GM12878 (cell line): ENCODE measurements around the gene ARHGAP15. TPM values are rescaled to one million over a fixed set of nuclear protein-coding genes. Genes with fewer than 3 reads are reported as not detected.

Experiments
- ATF7 ChIP-seq: fragments of 450-650 bp; IDR thresholded peaks from 2 replicates; pipeline ENCODE4 v1.6.1; 2016; ENCODE audit warnings: low read depth, mild to moderate bottlenecking
- CREB1 ChIP-seq: IDR thresholded peaks from 2 replicates; pipeline ENCODE4 v1.6.1; 2012; ENCODE audit warnings: low read depth, mild to moderate bottlenecking, inconsistent platforms
- FOXK2 ChIP-seq: fragments of 450-650 bp; IDR thresholded peaks from 2 replicates; pipeline ENCODE4 v1.6.1; 2017; ENCODE audit warnings: mild to moderate bottlenecking, moderate library complexity
- GATAD2B ChIP-seq: fragments of 450-650 bp; conservative IDR thresholded peaks from 2 replicates; pipeline ENCODE4 v1.6.1; 2017; ENCODE audit warnings: low read depth, mild to moderate bottlenecking, moderate library complexity
- HDGF ChIP-seq: fragments of 450-650 bp; IDR thresholded peaks from 2 replicates; pipeline ENCODE4 v1.6.1; 2016; ENCODE audit warnings: antibody characterized with exemption
- JUND ChIP-seq: IDR thresholded peaks from 2 replicates; pipeline ENCODE4 v1.6.1; 2012; ENCODE audit warnings: low read depth, mild to moderate bottlenecking, low read length, improper control_type of control experiment, moderate library complexity
- KDM1A ChIP-seq: fragments of 200-600 bp; sonication (generic); IDR thresholded peaks from 2 replicates; pipeline ENCODE4 v1.6.1; 2016; ENCODE audit warnings: borderline replicate concordance
- KLF5 ChIP-seq: fragments of 450-650 bp; IDR thresholded peaks from 2 replicates; pipeline ENCODE4 v1.6.1; 2014; ENCODE audit warnings: mild to moderate bottlenecking; ENCODE audit not compliant: partially characterized antibody
- MYB ChIP-seq: fragments of 150-350 bp; IDR thresholded peaks from 2 replicates; pipeline ENCODE4 v1.6.1; 2014; ENCODE audit warnings: mild to moderate bottlenecking, low read depth, low read length, borderline replicate concordance
- PAX8 ChIP-seq: fragments of 450-650 bp; IDR thresholded peaks from 2 replicates; pipeline ENCODE4 v1.6.1; 2017; ENCODE audit warnings: mild to moderate bottlenecking, moderate library complexity
- PML ChIP-seq: IDR thresholded peaks from 2 replicates; pipeline ENCODE4 v1.6.1; 2012; ENCODE audit warnings: low read length, inconsistent platforms
- RB1 ChIP-seq: fragments of 450-650 bp; formaldehyde crosslinking; IDR thresholded peaks from 2 replicates; pipeline ENCODE4 v1.6.1; 2017; ENCODE audit warnings: mild to moderate bottlenecking, borderline replicate concordance
- RUNX3 ChIP-seq: IDR thresholded peaks from 2 replicates; pipeline ENCODE4 v1.6.1; 2012; ENCODE audit warnings: low read length, inconsistent platforms
- SREBF2 ChIP-seq: IDR thresholded peaks from 2 replicates; pipeline ENCODE4 v1.6.1; 2012; ENCODE audit warnings: mild to moderate bottlenecking, low read length
- SRF ChIP-seq, 2 experiments: IDR thresholded peaks; 2 replicates each; pipeline ENCODE4 v1.6.1; 2011; ENCODE audit warnings: low read depth in 2 of 2, low read length in 2 of 2, mild to moderate bottlenecking in 1 of 2, moderate library complexity in 1 of 2
- ZNF274 ChIP-seq: IDR thresholded peaks from one replicate; pipeline ENCODE4 v1.8.0; 2011; ENCODE audit not compliant: insufficient read length, insufficient read depth
- ZSCAN29 ChIP-seq: fragments of 450-650 bp; IDR thresholded peaks from 2 replicates; pipeline ENCODE4 v1.6.1; 2017; ENCODE audit warnings: mild to moderate bottlenecking, moderate library complexity
- polyA plus RNA-seq, 11 experiments: library from polyadenylated mRNA; depleted of rRNA in 4 of 11; unstranded in 6 of 11; stranded (reverse) in 5 of 11; fragments of >200 nt; fragmentation: Nextera tagmentation in 4 of 11; fragmentation: Illumina TruSeq in 1 of 11; extraction: Ambion mirVana in 4 of 11; extraction: Trizol in 1 of 11; gene quantifications; 1 replicate in 1 of 11; 2 replicates in 10 of 11; pipeline versions ENCODE4 v1.2.1 to v1.2.3, GENCODE V29; 2011 to 2016; ENCODE audit warnings: inconsistent platforms in 2 of 11, missing spikeins in 2 of 11, low read depth in 1 of 11
- total RNA-seq, 4 experiments: library from RNA; depleted of rRNA in 3 of 4; stranded (reverse); fragments of >200 nt in 3 of 4; fragmentation: Illumina TruSeq in 1 of 4; extraction: Trizol in 1 of 4; gene quantifications; 2 replicates each; pipeline versions ENCODE4 v1.2.1 to v1.2.3, GENCODE V29; 2013 to 2021
- TF ChIP-seq, protein P1 (sequence below): IDR thresholded peaks from 2 replicates; pipeline ENCODE4 v1.6.1; 2011; ENCODE audit warnings: borderline replicate concordance, low read depth, mild to moderate bottlenecking, moderate library complexity, mixed read lengths, low read length; ENCODE audit not compliant: insufficient read depth; ENCODE audit errors: extremely low read length
- TF ChIP-seq, protein P2 (sequence below): fragments of 450-650 bp; IDR thresholded peaks from 2 replicates; pipeline ENCODE4 v1.6.1; 2016; ENCODE audit warnings: mild to moderate bottlenecking, moderate library complexity, borderline replicate concordance
- TF ChIP-seq, protein P3 (sequence below): fragments of 450-650 bp; IDR thresholded peaks from 2 replicates; pipeline ENCODE4 v1.6.1; 2018; ENCODE audit warnings: mild to moderate bottlenecking, low read depth, moderate library complexity; ENCODE audit not compliant: partially characterized antibody
- TF ChIP-seq, protein P4 (sequence below): fragments of 450-650 bp; IDR thresholded peaks from 2 replicates; pipeline ENCODE4 v1.6.1; 2016; ENCODE audit warnings: mild to moderate bottlenecking
- TF ChIP-seq, protein P5 (sequence below): fragments of 150-350 bp; IDR thresholded peaks from 2 replicates; pipeline ENCODE4 v1.6.1; 2014; ENCODE audit warnings: mild to moderate bottlenecking, low read depth, low read length

Gene ARHGAP15
- total and polyA plus RNA-seq, 10 of the 15 experiments (the other 5 are each of a cell fraction or from before 2014, with no cell fraction given) = 38.0 to 92.6 (median 66.7) TPM

DNA sequence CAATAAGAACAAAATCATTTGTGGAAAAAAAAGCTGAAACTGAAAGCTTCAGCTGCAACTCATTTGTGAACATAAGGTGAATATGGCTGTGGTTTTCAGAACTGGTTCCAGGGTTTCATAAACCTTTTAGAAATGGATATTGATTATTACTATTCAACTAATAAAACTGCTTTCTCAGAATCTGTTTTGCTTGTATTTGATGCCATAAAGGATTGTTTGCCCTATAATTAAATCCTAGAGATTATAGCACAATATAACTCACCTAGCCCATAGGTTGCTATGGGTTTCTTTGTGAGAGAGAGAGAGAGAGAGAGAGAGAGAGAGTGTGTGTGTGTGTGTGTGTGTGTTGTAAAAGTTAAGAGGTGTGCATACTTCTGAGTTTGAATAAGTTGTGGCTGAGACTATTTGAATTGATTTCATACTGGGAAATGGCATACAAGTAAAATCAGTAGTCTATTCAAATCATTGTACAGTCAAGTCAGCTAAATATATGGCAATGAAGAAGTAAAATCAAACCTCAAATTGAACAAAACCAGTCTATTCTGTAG, 339.2 kb downstream of the ARHGAP15 start (continued):
- TF ChIP-seq, protein P1, sequence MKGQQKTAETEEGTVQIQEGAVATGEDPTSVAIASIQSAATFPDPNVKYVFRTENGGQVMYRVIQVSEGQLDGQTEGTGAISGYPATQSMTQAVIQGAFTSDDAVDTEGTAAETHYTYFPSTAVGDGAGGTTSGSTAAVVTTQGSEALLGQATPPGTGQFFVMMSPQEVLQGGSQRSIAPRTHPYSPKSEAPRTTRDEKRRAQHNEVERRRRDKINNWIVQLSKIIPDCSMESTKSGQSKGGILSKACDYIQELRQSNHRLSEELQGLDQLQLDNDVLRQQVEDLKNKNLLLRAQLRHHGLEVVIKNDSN = no peak
- TF ChIP-seq ATF7 = peak; percentile 48; the same call in 1 of the 2 replicates
- TF ChIP-seq KDM1A = no peak
- TF ChIP-seq, protein P2, sequence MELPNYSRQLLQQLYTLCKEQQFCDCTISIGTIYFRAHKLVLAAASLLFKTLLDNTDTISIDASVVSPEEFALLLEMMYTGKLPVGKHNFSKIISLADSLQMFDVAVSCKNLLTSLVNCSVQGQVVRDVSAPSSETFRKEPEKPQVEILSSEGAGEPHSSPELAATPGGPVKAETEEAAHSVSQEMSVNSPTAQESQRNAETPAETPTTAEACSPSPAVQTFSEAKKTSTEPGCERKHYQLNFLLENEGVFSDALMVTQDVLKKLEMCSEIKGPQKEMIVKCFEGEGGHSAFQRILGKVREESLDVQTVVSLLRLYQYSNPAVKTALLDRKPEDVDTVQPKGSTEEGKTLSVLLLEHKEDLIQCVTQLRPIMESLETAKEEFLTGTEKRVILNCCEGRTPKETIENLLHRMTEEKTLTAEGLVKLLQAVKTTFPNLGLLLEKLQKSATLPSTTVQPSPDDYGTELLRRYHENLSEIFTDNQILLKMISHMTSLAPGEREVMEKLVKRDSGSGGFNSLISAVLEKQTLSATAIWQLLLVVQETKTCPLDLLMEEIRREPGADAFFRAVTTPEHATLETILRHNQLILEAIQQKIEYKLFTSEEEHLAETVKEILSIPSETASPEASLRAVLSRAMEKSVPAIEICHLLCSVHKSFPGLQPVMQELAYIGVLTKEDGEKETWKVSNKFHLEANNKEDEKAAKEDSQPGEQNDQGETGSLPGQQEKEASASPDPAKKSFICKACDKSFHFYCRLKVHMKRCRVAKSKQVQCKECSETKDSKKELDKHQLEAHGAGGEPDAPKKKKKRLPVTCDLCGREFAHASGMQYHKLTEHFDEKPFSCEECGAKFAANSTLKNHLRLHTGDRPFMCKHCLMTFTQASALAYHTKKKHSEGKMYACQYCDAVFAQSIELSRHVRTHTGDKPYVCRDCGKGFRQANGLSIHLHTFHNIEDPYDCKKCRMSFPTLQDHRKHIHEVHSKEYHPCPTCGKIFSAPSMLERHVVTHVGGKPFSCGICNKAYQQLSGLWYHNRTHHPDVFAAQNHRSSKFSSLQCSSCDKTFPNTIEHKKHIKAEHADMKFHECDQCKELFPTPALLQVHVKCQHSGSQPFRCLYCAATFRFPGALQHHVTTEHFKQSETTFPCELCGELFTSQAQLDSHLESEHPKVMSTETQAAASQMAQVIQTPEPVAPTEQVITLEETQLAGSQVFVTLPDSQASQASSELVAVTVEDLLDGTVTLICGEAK = no peak
- TF ChIP-seq KLF5 = no peak
- TF ChIP-seq PML = no peak
- TF ChIP-seq ZNF274 = no peak
- no peak for TF ChIP-seq JUND
- TF ChIP-seq CREB1 = no peak
- TF ChIP-seq, protein P3, sequence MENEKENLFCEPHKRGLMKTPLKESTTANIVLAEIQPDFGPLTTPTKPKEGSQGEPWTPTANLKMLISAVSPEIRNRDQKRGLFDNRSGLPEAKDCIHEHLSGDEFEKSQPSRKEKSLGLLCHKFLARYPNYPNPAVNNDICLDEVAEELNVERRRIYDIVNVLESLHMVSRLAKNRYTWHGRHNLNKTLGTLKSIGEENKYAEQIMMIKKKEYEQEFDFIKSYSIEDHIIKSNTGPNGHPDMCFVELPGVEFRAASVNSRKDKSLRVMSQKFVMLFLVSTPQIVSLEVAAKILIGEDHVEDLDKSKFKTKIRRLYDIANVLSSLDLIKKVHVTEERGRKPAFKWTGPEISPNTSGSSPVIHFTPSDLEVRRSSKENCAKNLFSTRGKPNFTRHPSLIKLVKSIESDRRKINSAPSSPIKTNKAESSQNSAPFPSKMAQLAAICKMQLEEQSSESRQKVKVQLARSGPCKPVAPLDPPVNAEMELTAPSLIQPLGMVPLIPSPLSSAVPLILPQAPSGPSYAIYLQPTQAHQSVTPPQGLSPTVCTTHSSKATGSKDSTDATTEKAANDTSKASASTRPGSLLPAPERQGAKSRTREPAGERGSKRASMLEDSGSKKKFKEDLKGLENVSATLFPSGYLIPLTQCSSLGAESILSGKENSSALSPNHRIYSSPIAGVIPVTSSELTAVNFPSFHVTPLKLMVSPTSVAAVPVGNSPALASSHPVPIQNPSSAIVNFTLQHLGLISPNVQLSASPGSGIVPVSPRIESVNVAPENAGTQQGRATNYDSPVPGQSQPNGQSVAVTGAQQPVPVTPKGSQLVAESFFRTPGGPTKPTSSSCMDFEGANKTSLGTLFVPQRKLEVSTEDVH = no peak
- peak; percentile 92 for TF ChIP-seq RUNX3
- TF ChIP-seq GATAD2B = peak; percentile 57; the same call in 1 of the 2 replicates
- TF ChIP-seq, protein P4, sequence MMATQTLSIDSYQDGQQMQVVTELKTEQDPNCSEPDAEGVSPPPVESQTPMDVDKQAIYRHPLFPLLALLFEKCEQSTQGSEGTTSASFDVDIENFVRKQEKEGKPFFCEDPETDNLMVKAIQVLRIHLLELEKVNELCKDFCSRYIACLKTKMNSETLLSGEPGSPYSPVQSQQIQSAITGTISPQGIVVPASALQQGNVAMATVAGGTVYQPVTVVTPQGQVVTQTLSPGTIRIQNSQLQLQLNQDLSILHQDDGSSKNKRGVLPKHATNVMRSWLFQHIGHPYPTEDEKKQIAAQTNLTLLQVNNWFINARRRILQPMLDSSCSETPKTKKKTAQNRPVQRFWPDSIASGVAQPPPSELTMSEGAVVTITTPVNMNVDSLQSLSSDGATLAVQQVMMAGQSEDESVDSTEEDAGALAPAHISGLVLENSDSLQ = 0 out of 2 replicates have a peak, but pooled peaks have one; percentile 4
- no peak for TF ChIP-seq SREBF2
- TF ChIP-seq PAX8 = no peak
- TF ChIP-seq SRF (IDR thresholded peaks at IDR 0.05; ENCODE audit: low read depth in 2 of 2, low read length in 2 of 2) = no peak
- TF ChIP-seq, protein P5, sequence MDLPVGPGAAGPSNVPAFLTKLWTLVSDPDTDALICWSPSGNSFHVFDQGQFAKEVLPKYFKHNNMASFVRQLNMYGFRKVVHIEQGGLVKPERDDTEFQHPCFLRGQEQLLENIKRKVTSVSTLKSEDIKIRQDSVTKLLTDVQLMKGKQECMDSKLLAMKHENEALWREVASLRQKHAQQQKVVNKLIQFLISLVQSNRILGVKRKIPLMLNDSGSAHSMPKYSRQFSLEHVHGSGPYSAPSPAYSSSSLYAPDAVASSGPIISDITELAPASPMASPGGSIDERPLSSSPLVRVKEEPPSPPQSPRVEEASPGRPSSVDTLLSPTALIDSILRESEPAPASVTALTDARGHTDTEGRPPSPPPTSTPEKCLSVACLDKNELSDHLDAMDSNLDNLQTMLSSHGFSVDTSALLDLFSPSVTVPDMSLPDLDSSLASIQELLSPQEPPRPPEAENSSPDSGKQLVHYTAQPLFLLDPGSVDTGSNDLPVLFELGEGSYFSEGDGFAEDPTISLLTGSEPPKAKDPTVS = no peak
- no peak for TF ChIP-seq FOXK2
- TF ChIP-seq MYB = no peak
- no peak for TF ChIP-seq RB1
- no peak for TF ChIP-seq HDGF
- no peak for TF ChIP-seq ZSCAN29
